Astrocyte (in vitro differentiated cells and primary cell): ENCODE data around the gene FAM81B.

ENCODE experiments used
- EZH2 ChIP-seq: IDR thresholded peaks from 2 replicates; pipeline ENCODE4 v1.6.1; 2012; ENCODE audit warnings: mild to moderate bottlenecking, low read length, inconsistent platforms; ENCODE audit not compliant: insufficient read depth
- TF ChIP-seq, protein P1 (sequence below): IDR thresholded peaks from 2 replicates; pipeline ENCODE4 v1.5.1; 2011; ENCODE audit warnings: low read depth, mild to moderate bottlenecking, inconsistent platforms, low read length, moderate library complexity; ENCODE audit not compliant: insufficient read depth

DNA sequence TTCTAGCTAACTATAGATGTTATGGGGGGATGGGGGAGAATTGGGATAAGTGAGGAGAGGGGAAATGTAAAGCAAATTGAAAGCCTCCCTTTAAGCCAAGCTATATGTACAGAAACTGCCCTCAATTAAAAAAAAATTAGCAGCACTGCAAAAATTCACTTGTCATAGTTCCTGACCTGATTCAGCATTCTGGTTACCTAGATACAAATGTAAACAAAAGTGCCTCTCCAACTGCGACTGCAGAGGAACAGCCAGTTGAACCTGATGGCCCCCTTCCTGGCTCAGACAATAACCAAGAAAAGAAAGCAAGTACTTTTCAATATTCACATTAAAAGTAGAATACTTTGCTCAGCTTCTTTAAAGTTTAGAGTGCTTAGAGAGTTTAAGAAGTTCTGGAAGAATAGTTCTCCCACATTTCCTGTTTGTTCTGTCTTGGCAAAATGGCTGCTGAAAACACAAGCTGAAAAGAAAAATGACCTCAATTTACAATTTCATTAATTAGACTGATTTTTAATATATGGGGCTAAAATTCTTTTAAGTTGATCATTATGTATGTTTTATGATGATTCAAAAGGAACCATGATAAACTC is 1.5 kb downstream of the FAM81B start:
- TF ChIP-seq, protein P1, sequence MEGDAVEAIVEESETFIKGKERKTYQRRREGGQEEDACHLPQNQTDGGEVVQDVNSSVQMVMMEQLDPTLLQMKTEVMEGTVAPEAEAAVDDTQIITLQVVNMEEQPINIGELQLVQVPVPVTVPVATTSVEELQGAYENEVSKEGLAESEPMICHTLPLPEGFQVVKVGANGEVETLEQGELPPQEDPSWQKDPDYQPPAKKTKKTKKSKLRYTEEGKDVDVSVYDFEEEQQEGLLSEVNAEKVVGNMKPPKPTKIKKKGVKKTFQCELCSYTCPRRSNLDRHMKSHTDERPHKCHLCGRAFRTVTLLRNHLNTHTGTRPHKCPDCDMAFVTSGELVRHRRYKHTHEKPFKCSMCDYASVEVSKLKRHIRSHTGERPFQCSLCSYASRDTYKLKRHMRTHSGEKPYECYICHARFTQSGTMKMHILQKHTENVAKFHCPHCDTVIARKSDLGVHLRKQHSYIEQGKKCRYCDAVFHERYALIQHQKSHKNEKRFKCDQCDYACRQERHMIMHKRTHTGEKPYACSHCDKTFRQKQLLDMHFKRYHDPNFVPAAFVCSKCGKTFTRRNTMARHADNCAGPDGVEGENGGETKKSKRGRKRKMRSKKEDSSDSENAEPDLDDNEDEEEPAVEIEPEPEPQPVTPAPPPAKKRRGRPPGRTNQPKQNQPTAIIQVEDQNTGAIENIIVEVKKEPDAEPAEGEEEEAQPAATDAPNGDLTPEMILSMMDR, result no peak
- no peak for TF ChIP-seq EZH2
